ENCODE measurements around the gene ACP7.
"Not testable (repeated sequence)": the region's sequence is repeated elsewhere in the genome, so short reads cannot be mapped to it uniquely, and the experiment has no call there.

The ACP7 gene

GRCh38 chr19:39140594-39140993 is 56.4 kb downstream of the ACP7 start:
- no peak for DNase-seq (ENCODE audit: low read depth)
- no peak overlapping the region for H3K4me3 ChIP-seq (ENCODE audit: low read length)
- no peak for TF ChIP-seq CTCF (conservative IDR thresholded peaks at IDR 0.05; ENCODE audit: low read length)

GRCh38 chr19:39141929-39142328 is 57.8 kb downstream of the ACP7 start:
- H3K4me3 ChIP-seq (ENCODE audit: low read length): no peak overlapping the region
- no peak for TF ChIP-seq CTCF (conservative IDR thresholded peaks at IDR 0.05; ENCODE audit: low read length)
- DNase-seq (ENCODE audit: low read depth): no peak

GRCh38 chr19:39142630-39143029 is 58.5 kb downstream of the ACP7 start:
- H3K4me3 ChIP-seq (ENCODE audit: low read length): no peak overlapping the region
- no peak for TF ChIP-seq CTCF (conservative IDR thresholded peaks at IDR 0.05; ENCODE audit: low read length)
- DNase-seq (ENCODE audit: low read depth): no peak

GRCh38 chr19:39143757-39144289 is 59.7 kb downstream of the ACP7 start:
- DNase-seq (ENCODE audit: low read depth); H3K4me3 ChIP-seq (ENCODE audit: low read length): not testable (repeated sequence)

GRCh38 chr19:39144290-39145071 is 60.3 kb downstream of the ACP7 start:
- peak; percentile 48 for DNase-seq (ENCODE audit: low read depth)
- TF ChIP-seq CTCF (conservative IDR thresholded peaks at IDR 0.05; ENCODE audit: low read length): no peak
- no peak overlapping the region for H3K4me3 ChIP-seq (ENCODE audit: low read length)

- TF ChIP-seq CTCF (conservative IDR thresholded peaks at IDR 0.05; ENCODE audit: low read length): no peak
- no peak for DNase-seq (ENCODE audit: low read depth)
- H3K4me3 ChIP-seq (ENCODE audit: low read length): no peak overlapping the region
These were observed 61.2 kb downstream of the ACP7 start for GRCh38 chr19:39145180-39145953.

- no peak for DNase-seq (ENCODE audit: low read depth)
- TF ChIP-seq CTCF (conservative IDR thresholded peaks at IDR 0.05; ENCODE audit: low read length): no peak
- H3K4me3 ChIP-seq (ENCODE audit: low read length): no peak overlapping the region
These were observed 61.9 kb downstream of the ACP7 start for GRCh38 chr19:39146091-39146490.
